NT2/D1 (cell line): ENCODE measurements around the gene FSTL4.

Experiments used
- DNase-seq: peaks from one replicate; pipeline ENCODE4 v3.0.0-alpha.2; 2011; ENCODE audit warnings: low read depth, low spot score
- H3K27me3 ChIP-seq: 2 replicates; pipeline ENCODE4 v1.6.0; 2011; ENCODE audit warnings: mild to moderate bottlenecking; ENCODE audit not compliant: insufficient read length, insufficient read depth
- H3K36me3 ChIP-seq: 2 replicates; pipeline ENCODE4 v1.6.1; 2011; ENCODE audit warnings: mild to moderate bottlenecking, low read length, mixed read lengths; ENCODE audit not compliant: insufficient read depth, insufficient read length
- H3K4me1 ChIP-seq: 2 replicates; pipeline ENCODE4 v1.5.1; 2011; ENCODE audit not compliant: insufficient read depth, insufficient read length
- H3K4me3 ChIP-seq: 2 replicates; pipeline ENCODE4 v1.5.1; 2011; ENCODE audit warnings: low read depth; ENCODE audit not compliant: insufficient read length
- H3K9ac ChIP-seq: 2 replicates; pipeline ENCODE4 v1.6.0; 2011; ENCODE audit warnings: low read depth; ENCODE audit not compliant: insufficient read length
- H3K9me3 ChIP-seq: 2 replicates; pipeline ENCODE4 v1.5.1; 2011; ENCODE audit warnings: mild to moderate bottlenecking, low read length; ENCODE audit not compliant: insufficient read depth
- SUZ12 ChIP-seq: IDR thresholded peaks from 2 replicates; pipeline ENCODE4 v1.6.1; 2011; ENCODE audit not compliant: insufficient read length, insufficient read depth; ENCODE audit errors: extremely low read depth
- YY1 ChIP-seq: IDR thresholded peaks from 2 replicates; pipeline ENCODE4 v1.6.1; 2011; ENCODE audit not compliant: insufficient read length, insufficient read depth
- ZNF274 ChIP-seq: IDR thresholded peaks from 2 replicates; pipeline ENCODE4 v1.6.1; 2011; ENCODE audit warnings: mild to moderate bottlenecking, low read depth, low read length

Gene FSTL4

DNA sequence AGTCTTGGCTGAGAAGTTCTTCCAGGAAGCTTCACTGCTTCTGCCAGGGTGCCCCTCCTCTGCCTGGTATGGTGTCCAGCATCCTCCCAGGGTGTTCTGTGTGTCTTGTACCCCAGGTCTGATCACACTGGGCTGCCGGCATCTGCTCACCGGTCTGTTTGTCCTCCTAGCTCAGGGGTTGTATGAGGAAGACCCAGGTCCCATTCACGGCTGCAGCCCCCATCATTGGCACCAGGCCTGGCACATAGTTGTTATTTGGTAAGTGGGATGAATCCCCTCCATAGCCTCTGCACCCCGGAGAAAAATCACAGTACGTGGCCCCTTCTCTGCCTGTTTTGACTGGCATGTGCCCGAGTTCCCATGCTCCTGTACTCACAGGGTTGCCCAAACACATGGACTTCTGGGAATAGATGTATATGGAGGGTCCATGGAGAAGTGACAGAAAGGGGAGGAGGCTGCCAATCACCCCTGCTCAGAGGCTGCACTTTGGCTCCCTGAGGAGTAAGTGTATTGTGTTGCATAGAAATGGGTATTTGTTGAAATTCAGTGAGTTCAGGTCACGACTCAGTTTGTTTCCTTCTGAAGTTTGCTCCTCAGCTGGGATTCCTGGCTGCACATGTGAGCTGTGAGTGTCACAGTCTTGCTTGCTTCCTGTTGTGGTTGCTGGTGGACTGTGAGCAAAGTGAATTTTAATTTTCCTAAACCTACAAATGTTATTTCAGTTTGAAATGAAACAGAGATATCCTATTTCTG, 464.4 kb downstream of the FSTL4 start:
- Histone ChIP-seq H3K4me3 (no peak overlapping the region), H3K36me3 (no peaks in the 10 kb centered on the region), H3K9me3 (no peaks in the 10 kb centered on the region), H3K27me3 (no peaks in the 10 kb centered on the region), H3K4me1 (peaks cover 2% of the 10 kb centered on the region), H3K9ac (no peak overlapping the region)
- no peak for DNase-seq
- no peak for TF ChIP-seq ZNF274
- no peak for TF ChIP-seq YY1
- no peak for TF ChIP-seq SUZ12

- Histone ChIP-seq H3K9me3 (no peaks in the 10 kb centered on the region), H3K4me1 (peaks cover 2% of the 10 kb centered on the region), H3K4me3 (no peak overlapping the region), H3K36me3 (no peaks in the 10 kb centered on the region), H3K27me3 (no peaks in the 10 kb centered on the region), H3K9ac (no peak overlapping the region)
- DNase-seq = no peak
- no peak for TF ChIP-seq SUZ12
- TF ChIP-seq YY1 = no peak
- no peak for TF ChIP-seq ZNF274
Observed at GRCh38 chr5:133147411-133147810, 464.9 kb downstream of the FSTL4 start.
